Neuronal stem cell (in vitro differentiated cells): Measurements from ENCODE around the gene GID8.

Source experiments
- DNase-seq: peaks from one replicate; pipeline ENCODE4 v3.0.0-alpha.2; 2013; ENCODE audit warnings: low spot score
- H2AFZ ChIP-seq: one replicate; pipeline ENCODE4 v1.6.1; 2013; ENCODE audit warnings: mild to moderate bottlenecking, low read length, inconsistent platforms
- H2AK5ac ChIP-seq: 2 replicates; pipeline ENCODE4 v1.6.1; 2013; ENCODE audit warnings: low read depth, mild to moderate bottlenecking, inconsistent platforms, low read length, moderate library complexity, mixed read lengths
- H2BK120ac ChIP-seq: 2 replicates; pipeline ENCODE4 v1.6.1; 2013; ENCODE audit warnings: low read depth, mild to moderate bottlenecking, inconsistent platforms, low read length, moderate library complexity, mixed read lengths
- H2BK12ac ChIP-seq: one replicate; pipeline ENCODE4 v1.6.1; 2013; ENCODE audit warnings: low read length, inconsistent platforms
- H2BK15ac ChIP-seq: 2 replicates; pipeline ENCODE4 v1.6.1; 2013; ENCODE audit warnings: mild to moderate bottlenecking, low read length, inconsistent platforms, mixed read lengths
- H2BK5ac ChIP-seq: one replicate; pipeline ENCODE4 v1.6.1; 2013; ENCODE audit warnings: inconsistent platforms, mild to moderate bottlenecking, low read length, moderate library complexity
- H3K14ac ChIP-seq: one replicate; pipeline ENCODE4 v1.6.1; 2013; ENCODE audit warnings: low read length, inconsistent platforms
- H3K18ac ChIP-seq: 2 replicates; pipeline ENCODE4 v1.6.1; 2013; ENCODE audit warnings: low read length, inconsistent platforms
- H3K23ac ChIP-seq: 2 replicates; pipeline ENCODE4 v1.6.1; 2013; ENCODE audit warnings: low read depth, mild to moderate bottlenecking, mixed read lengths, low read length, inconsistent platforms; ENCODE audit not compliant: poor library complexity
- H3K27ac ChIP-seq: replicated peaks from 3 replicates; pipeline ENCODE4 v1.5.1; 2013; ENCODE audit warnings: low read length, inconsistent platforms
- H3K27me3 ChIP-seq, 3 experiments: 2 replicates each; pipeline ENCODE4 v1.6.1; 2013; ENCODE audit warnings: low read length in 3 of 3, mild to moderate bottlenecking in 2 of 3, inconsistent platforms in 1 of 3, low read depth in 1 of 3, mixed read lengths in 1 of 3, moderate library complexity in 1 of 3; ENCODE audit not compliant: control insufficient read depth in 3 of 3, insufficient read depth in 3 of 3
- H3K36me3 ChIP-seq, 2 donors: replicated peaks in 1 of 2; 2 replicates each; pipeline ENCODE4 v1.6.1; 2013; ENCODE audit warnings: low read length in 2 of 2; ENCODE audit not compliant: control insufficient read depth in 2 of 2, insufficient read depth in 2 of 2
- H3K4ac ChIP-seq: 2 replicates; pipeline ENCODE4 v1.6.1; 2013; ENCODE audit warnings: inconsistent platforms, mild to moderate bottlenecking, low read length, moderate library complexity
- H3K4me1 ChIP-seq, 2 donors: 1 replicate in 1 of 2; 2 replicates in 1 of 2; pipeline ENCODE4 v1.6.1; 2013; ENCODE audit warnings: low read length in 2 of 2, low read depth in 1 of 2; ENCODE audit not compliant: control insufficient read depth in 2 of 2, insufficient read depth in 1 of 2
- H3K4me2 ChIP-seq: one replicate; pipeline ENCODE4 v1.6.1; 2013; ENCODE audit warnings: mild to moderate bottlenecking, low read length, inconsistent platforms; ENCODE audit not compliant: insufficient read depth, poor library complexity, severe bottlenecking
- H3K4me3 ChIP-seq, 2 donors: 2 replicates each; pipeline ENCODE4 v1.5.1; 2013; ENCODE audit warnings: low read length in 2 of 2, mild to moderate bottlenecking in 2 of 2, inconsistent platforms in 1 of 2, moderate library complexity in 1 of 2
- H3K79me1 ChIP-seq: one replicate; pipeline ENCODE4 v1.6.1; 2013; ENCODE audit warnings: low read depth, mild to moderate bottlenecking, inconsistent platforms, low read length, moderate library complexity
- H3K9ac ChIP-seq: one replicate; pipeline ENCODE4 v1.6.1; 2013; ENCODE audit warnings: mild to moderate bottlenecking, low read depth, low read length, inconsistent platforms; ENCODE audit not compliant: poor library complexity
- H3K9me3 ChIP-seq, 2 donors: replicated peaks in 1 of 2; 2 replicates each; pipeline versions ENCODE3 to v1.6.1; 2013; ENCODE audit warnings: low read length in 2 of 2, mild to moderate bottlenecking in 2 of 2, inconsistent platforms in 1 of 2, low read depth in 1 of 2, mixed read lengths in 1 of 2, moderate library complexity in 1 of 2; ENCODE audit not compliant: control insufficient read depth in 2 of 2, insufficient read depth in 1 of 2
- H4K8ac ChIP-seq: one replicate; pipeline ENCODE4 v1.6.1; 2013; ENCODE audit warnings: low read depth, mild to moderate bottlenecking, inconsistent platforms, low read length, moderate library complexity
- H4K91ac ChIP-seq: one replicate; pipeline ENCODE4 v1.6.1; 2013; ENCODE audit warnings: low read length, low read depth, mild to moderate bottlenecking, inconsistent platforms; ENCODE audit not compliant: poor library complexity
- WGBS, 2 donors: extraction: QIAGEN DNeasy Blood & Tissue Kit; methylation state at CpG; one replicate each; pipeline ENCODE4 v1.1.7; 2013; ENCODE audit warnings: missing lambda C conversion rate in 2 of 2, mixed read lengths in 1 of 2; ENCODE audit not compliant: insufficient read length in 2 of 2, insufficient replicate concordance in 1 of 2; ENCODE audit errors: extremely low coverage in 2 of 2; 5-methylcytosine and 5-hydroxymethylcytosine counted together

The GID8 gene

GRCh38 chr20:62984666-62985443 lies 46.9 kb downstream of the GID8 start:
- no peak overlapping the region for H2AK5ac ChIP-seq
- peaks cover 0 to 35% (median 0%) of the 10 kb centered on the region in 3 experiments for H3K27me3 ChIP-seq
- no CpG with 5 or more reads among the region's 18 CpGs for WGBS, 2 donors
- peak overlapping the region; percentile 27 for H2BK5ac ChIP-seq
- peaks cover 28 to 41% of the 10 kb centered on the region in 2 donors for H3K4me1 ChIP-seq
- no peak overlapping the region for H2BK12ac ChIP-seq
- no peak overlapping the region for H4K8ac ChIP-seq
- no peak overlapping the region for H3K4me3 ChIP-seq
- H3K4me2 ChIP-seq, result no peak overlapping the region
- H2BK15ac ChIP-seq, result peak overlapping the region; percentile 77
- H2AFZ ChIP-seq, result peak overlapping the region; percentile 85
- H3K79me1 ChIP-seq, result no peaks in the 10 kb centered on the region
- no peak overlapping the region for H3K23ac ChIP-seq
- no peak overlapping the region for H3K9ac ChIP-seq
- H3K9me3 ChIP-seq, result no peaks in the 10 kb centered on the region
- H2BK120ac ChIP-seq, result no peak overlapping the region
- DNase-seq, result no peak
- H3K36me3 ChIP-seq, result no peaks in the 10 kb centered on the region
- H3K27ac ChIP-seq, result no peak overlapping the region
- peak overlapping the region; percentile 6 for H3K18ac ChIP-seq
- no peak overlapping the region for H3K14ac ChIP-seq
- no peak overlapping the region for H3K4ac ChIP-seq
- no peak overlapping the region for H4K91ac ChIP-seq

- Histone ChIP-seq H3K9me3 (no peaks in the 10 kb centered on the region), H3K4me1 (peaks cover 24 to 36% of the 10 kb centered on the region in 2 donors), H3K79me1 (no peaks in the 10 kb centered on the region), H2AFZ (peak overlapping the region; percentile 85), H2BK15ac (peak overlapping the region; percentile 77), H3K9ac (peak overlapping the region; percentile 50), H2BK5ac (peak overlapping the region; percentile 27), H2BK12ac (no peak overlapping the region), H3K27ac (no peak overlapping the region), H3K4me3 (no peak overlapping the region), H3K4me2 (no peak overlapping the region), H4K91ac (no peak overlapping the region), H3K14ac (no peak overlapping the region), H3K27me3 (peaks cover 0 to 33% (median 0%) of the 10 kb centered on the region in 3 experiments), H2BK120ac (no peak overlapping the region), H3K36me3 (no peaks in the 10 kb centered on the region), H3K18ac (peak overlapping the region; percentile 80), H3K4ac (no peak overlapping the region), H3K23ac (no peak overlapping the region), H4K8ac (no peak overlapping the region), H2AK5ac (peak overlapping the region; percentile 80)
- no peak for DNase-seq
- WGBS, 2 donors, result no CpG with 5 or more reads among the region's 14 CpGs
Observed at GRCh38 chr20:62985444-62985778, 47.5 kb downstream of the GID8 start.

- Histone ChIP-seq H2BK5ac (peak overlapping the region; percentile 27), H2BK120ac (no peak overlapping the region), H3K23ac (peak overlapping the region; percentile 86), H3K18ac (peak overlapping the region; percentile 53), H3K14ac (no peak overlapping the region), H4K91ac (no peak overlapping the region), H3K9ac (no peak overlapping the region), H3K4me1 (peaks cover 19 to 28% of the 10 kb centered on the region in 2 donors), H3K4ac (no peak overlapping the region), H3K9me3 (no peaks in the 10 kb centered on the region), H3K4me3 (no peak overlapping the region), H2BK12ac (no peak overlapping the region), H3K36me3 (no peaks in the 10 kb centered on the region), H3K79me1 (no peaks in the 10 kb centered on the region), H3K27ac (no peak overlapping the region), H3K4me2 (no peak overlapping the region), H4K8ac (no peak overlapping the region), H2BK15ac (peak overlapping the region; percentile 96), H2AK5ac (no peak overlapping the region), H2AFZ (no peak overlapping the region), H3K27me3 (peaks cover 0 to 34% (median 0%) of the 10 kb centered on the region in 3 experiments)
- no CpG with 5 or more reads among the region's 6 CpGs for WGBS, 2 donors
- no peak for DNase-seq
Observed at GRCh38 chr20:62986257-62986800, 48.4 kb downstream of the GID8 start.

GRCh38 chr20:62987114-62987513 lies 49.2 kb downstream of the GID8 start:
- H3K79me1 ChIP-seq, result no peaks in the 10 kb centered on the region
- WGBS, 2 donors, result no CpG with 5 or more reads among the region's 10 CpGs
- no peak overlapping the region for H3K4me2 ChIP-seq
- no peak for DNase-seq
- H3K4ac ChIP-seq, result no peak overlapping the region
- H2BK12ac ChIP-seq, result no peak overlapping the region
- no peak overlapping the region for H3K27ac ChIP-seq
- no peak overlapping the region for H4K8ac ChIP-seq
- H3K9ac ChIP-seq, result no peak overlapping the region
- peak overlapping the region; percentile 32 for H2BK15ac ChIP-seq
- H4K91ac ChIP-seq, result no peak overlapping the region
- no peak overlapping the region for H3K4me3 ChIP-seq
- peak overlapping the region; percentile 75 for H3K14ac ChIP-seq
- peaks cover 0 to 33% (median 0%) of the 10 kb centered on the region in 3 experiments for H3K27me3 ChIP-seq
- H3K18ac ChIP-seq, result peak overlapping the region; percentile 88
- no peak overlapping the region for H2BK5ac ChIP-seq
- peak overlapping the region; percentile 13 for H2BK120ac ChIP-seq
- H3K23ac ChIP-seq, result no peak overlapping the region
- no peaks in the 10 kb centered on the region for H3K36me3 ChIP-seq
- peak overlapping the region; percentile 8 for H2AK5ac ChIP-seq
- H3K9me3 ChIP-seq, result no peaks in the 10 kb centered on the region
- H2AFZ ChIP-seq, result peak overlapping the region; percentile 8
- peaks cover 17 to 25% of the 10 kb centered on the region in 2 donors for H3K4me1 ChIP-seq
